Brain microvascular endothelial cell (primary cell): Measurements from ENCODE around the gene SLC16A3.
A peak's percentile ranks its signal among the peaks of the same experiment; 100 is the strongest.

Experiments used
- DNase-seq: peaks from one replicate; pipeline ENCODE4 v3.0.0-alpha.2; 2020
- H3K27ac ChIP-seq: fragments of 250-450 bp; sonication (Bioruptor Pico); 2 replicates; pipeline ENCODE4 v1.5.1; 2020; ENCODE audit warnings: mild to moderate bottlenecking, moderate library complexity
- H3K27me3 ChIP-seq: fragments of 250-450 bp; sonication (Bioruptor Pico); replicated peaks from 2 replicates; pipeline ENCODE4 v1.5.1; 2020; ENCODE audit warnings: mild to moderate bottlenecking
- H3K36me3 ChIP-seq: fragments of 250-450 bp; sonication (Bioruptor Pico); replicated peaks from 2 replicates; pipeline ENCODE4 v1.5.1; 2020; ENCODE audit warnings: mild to moderate bottlenecking
- H3K4me3 ChIP-seq: 2 replicates; pipeline ENCODE4 v1.5.1; 2011; ENCODE audit warnings: low read depth, mild to moderate bottlenecking, control low read depth, low read length, moderate library complexity
- CTCF ChIP-seq: IDR thresholded peaks from 2 replicates; pipeline ENCODE4 v1.5.1; 2011; ENCODE audit warnings: low read depth, mild to moderate bottlenecking, moderate library complexity, low read length, control low read depth, inconsistent platforms; ENCODE audit errors: missing control alignments
- in situ Hi-C: cut with HindIII; loops from 2 replicates; pipeline ENCODE4 v1.10.0; 2017; ENCODE audit warnings: low sequenced_read_pairs, low pct_ligation_motif_present

SLC16A3 gene

GRCh38 chr17:82243648-82244412 is 15.0 kb downstream of the SLC16A3 start:
- no peak overlapping the region for H3K4me3 ChIP-seq
- no peak for TF ChIP-seq CTCF
- in situ Hi-C loops, result no loop called here
- H3K27ac ChIP-seq, result no peak overlapping the region
- peaks cover 75% of the 10 kb centered on the region for H3K36me3 ChIP-seq
- no peaks in the 10 kb centered on the region for H3K27me3 ChIP-seq
- no peak for DNase-seq

GRCh38 chr17:82244413-82245133 is 15.7 kb downstream of the SLC16A3 start:
- H3K36me3 ChIP-seq, result peaks cover 80% of the 10 kb centered on the region
- no peaks in the 10 kb centered on the region for H3K27me3 ChIP-seq
- H3K4me3 ChIP-seq, result no peak overlapping the region
- peak; percentile 79 for TF ChIP-seq CTCF
- in situ Hi-C loops, result no loop called here
- DNase-seq, result no peak
- H3K27ac ChIP-seq, result no peak overlapping the region

- in situ Hi-C loops, result no loop called here
- H3K4me3 ChIP-seq, result no peak overlapping the region
- no peak for DNase-seq
- no peak for TF ChIP-seq CTCF
- no peak overlapping the region for H3K27ac ChIP-seq
- peaks cover 86% of the 10 kb centered on the region for H3K36me3 ChIP-seq
- no peaks in the 10 kb centered on the region for H3K27me3 ChIP-seq
Measured at GRCh38 chr17:82245134-82246039, 16.5 kb downstream of the SLC16A3 start.

GRCh38 chr17:82246040-82246364 is 17.2 kb downstream of the SLC16A3 start:
- Histone ChIP-seq H3K4me3 (no peak overlapping the region), H3K27ac (no peak overlapping the region), H3K36me3 (peaks cover 92% of the 10 kb centered on the region), H3K27me3 (no peaks in the 10 kb centered on the region)
- no peak for TF ChIP-seq CTCF
- in situ Hi-C loops, result no loop called here
- DNase-seq, result no peak

- DNase-seq, result peak; percentile 43
- in situ Hi-C loops, result no loop called here
- Histone ChIP-seq H3K4me3 (no peak overlapping the region), H3K36me3 (peaks cover 95% of the 10 kb centered on the region), H3K27ac (peak overlapping the region; percentile 63), H3K27me3 (no peaks in the 10 kb centered on the region)
- no peak for TF ChIP-seq CTCF
Measured at GRCh38 chr17:82246365-82247181, 17.7 kb downstream of the SLC16A3 start.
